ENCODE results near the gene SMAD7. TPM values are rescaled to one million over a fixed set of nuclear protein-coding genes. Genes with fewer than 3 reads are reported as not detected.

SMAD7 gene
- total RNA-seq, 1 donor from 2014 or later = 76.5 TPM

DNA sequence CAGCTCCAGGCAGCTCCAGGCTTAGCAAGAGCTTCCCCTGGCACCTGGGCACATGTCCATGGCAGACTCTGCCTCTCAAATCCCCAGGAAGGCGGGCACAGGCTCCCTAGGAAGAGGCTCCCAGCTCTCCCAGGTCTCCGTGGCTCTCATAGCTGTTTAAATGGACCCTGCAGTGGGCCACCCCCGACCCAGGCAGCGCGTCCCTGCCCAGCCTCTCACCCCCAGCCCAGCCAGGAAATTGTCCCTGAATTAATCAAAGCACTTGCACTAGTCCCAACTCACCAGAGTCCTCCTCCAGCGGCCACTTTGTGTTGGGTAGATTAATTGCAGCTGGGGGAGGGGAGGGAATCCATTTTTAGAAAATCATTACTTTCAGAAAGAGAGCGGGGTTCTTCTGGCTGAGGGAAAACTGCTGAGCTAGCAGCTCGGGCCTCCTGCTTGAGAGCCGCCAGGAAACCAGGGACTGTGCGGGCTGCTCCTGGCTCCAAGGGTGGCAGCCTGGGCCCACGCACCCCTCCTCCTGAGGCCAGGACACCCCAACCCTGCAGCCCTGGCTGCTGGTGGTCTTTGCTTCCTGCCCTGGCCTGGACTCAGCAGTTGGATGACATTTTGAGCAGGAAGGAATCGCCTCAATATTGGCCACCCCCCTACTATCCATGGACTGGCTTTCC is 36.0 kb downstream of the SMAD7 start:
- TF ChIP-seq, protein P1, sequence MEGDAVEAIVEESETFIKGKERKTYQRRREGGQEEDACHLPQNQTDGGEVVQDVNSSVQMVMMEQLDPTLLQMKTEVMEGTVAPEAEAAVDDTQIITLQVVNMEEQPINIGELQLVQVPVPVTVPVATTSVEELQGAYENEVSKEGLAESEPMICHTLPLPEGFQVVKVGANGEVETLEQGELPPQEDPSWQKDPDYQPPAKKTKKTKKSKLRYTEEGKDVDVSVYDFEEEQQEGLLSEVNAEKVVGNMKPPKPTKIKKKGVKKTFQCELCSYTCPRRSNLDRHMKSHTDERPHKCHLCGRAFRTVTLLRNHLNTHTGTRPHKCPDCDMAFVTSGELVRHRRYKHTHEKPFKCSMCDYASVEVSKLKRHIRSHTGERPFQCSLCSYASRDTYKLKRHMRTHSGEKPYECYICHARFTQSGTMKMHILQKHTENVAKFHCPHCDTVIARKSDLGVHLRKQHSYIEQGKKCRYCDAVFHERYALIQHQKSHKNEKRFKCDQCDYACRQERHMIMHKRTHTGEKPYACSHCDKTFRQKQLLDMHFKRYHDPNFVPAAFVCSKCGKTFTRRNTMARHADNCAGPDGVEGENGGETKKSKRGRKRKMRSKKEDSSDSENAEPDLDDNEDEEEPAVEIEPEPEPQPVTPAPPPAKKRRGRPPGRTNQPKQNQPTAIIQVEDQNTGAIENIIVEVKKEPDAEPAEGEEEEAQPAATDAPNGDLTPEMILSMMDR (IDR thresholded peaks at IDR 0.05) = no peak
- Histone ChIP-seq H3K4me3 (no peak overlapping the region), H3K4me1 (peaks cover 7 to 12% of the 10 kb centered on the region in 2 donors), H3K27me3 (no peaks in the 10 kb centered on the region), H3K36me3 (peaks cover 1 to 10% of the 10 kb centered on the region in 2 donors), H3K27ac (peak overlapping the region in 1 of 2 donors; percentile 63), H3K9me3 (no peaks in the 10 kb centered on the region)
- peak in 1 of 2 donors; percentile 57 for DNase-seq (ENCODE audit: low spot score in 2 of 2)
- intact Hi-C loops (cut with DNase I) = no loop called here

DNA sequence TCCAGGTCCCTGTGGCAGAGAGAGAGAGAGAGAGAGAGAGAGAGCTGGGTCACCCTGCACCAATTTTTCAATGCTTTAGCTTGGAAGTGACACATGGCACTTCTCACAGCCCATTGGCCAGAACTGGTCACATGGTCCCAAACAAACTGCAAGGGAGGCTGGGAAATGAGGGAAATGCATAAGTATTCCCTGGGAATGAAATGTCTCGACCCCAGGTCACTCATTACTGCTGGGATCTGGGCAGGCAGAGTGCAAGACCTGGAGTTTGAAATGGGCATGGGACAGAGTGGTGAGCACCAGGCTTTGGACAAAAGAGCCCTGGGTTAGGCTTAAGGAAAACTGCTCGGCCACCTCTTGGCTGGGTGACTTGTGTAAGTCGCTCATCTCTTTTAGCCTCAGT is 37.0 kb downstream of the SMAD7 start:
- TF ChIP-seq, protein P1 (IDR thresholded peaks at IDR 0.05) = no peak
- intact Hi-C loops (cut with DNase I) = no loop called here
- Histone ChIP-seq H3K36me3 (peaks cover 0 to 6% of the 10 kb centered on the region in 2 donors), H3K9me3 (no peaks in the 10 kb centered on the region), H3K4me1 (peaks cover 7 to 8% of the 10 kb centered on the region in 2 donors), H3K4me3 (no peak overlapping the region), H3K27me3 (no peaks in the 10 kb centered on the region), H3K27ac (no peak overlapping the region)
- peak in 1 of 2 donors; percentile 51 for DNase-seq (ENCODE audit: low spot score in 2 of 2)

DNA sequence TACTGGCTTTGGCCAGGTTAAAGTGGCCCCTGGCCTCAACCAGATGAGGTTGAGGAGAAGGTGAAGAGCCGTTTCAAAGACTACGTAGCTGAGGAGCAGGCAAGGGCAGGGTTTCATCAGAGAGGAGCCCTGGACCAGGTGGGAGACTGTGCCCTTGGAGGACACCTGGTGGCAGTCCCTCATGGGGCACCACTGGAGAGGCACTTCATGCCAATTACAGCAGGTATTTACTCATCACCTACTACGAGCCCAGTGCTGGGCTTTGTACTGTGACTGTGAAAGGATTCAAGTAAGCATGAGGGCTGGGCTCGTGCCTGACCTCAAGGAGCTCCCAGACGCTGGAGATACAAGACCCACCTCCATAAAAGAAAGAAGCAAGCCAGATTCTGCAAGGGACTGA is 37.6 kb downstream of the SMAD7 start:
- Histone ChIP-seq H3K27ac (no peak overlapping the region), H3K27me3 (no peaks in the 10 kb centered on the region), H3K4me3 (no peak overlapping the region), H3K36me3 (peaks cover 0 to 6% of the 10 kb centered on the region in 2 donors), H3K4me1 (peaks cover 7 to 8% of the 10 kb centered on the region in 2 donors), H3K9me3 (no peaks in the 10 kb centered on the region)
- intact Hi-C loops (cut with DNase I) = no loop called here
- TF ChIP-seq, protein P1 (IDR thresholded peaks at IDR 0.05) = no peak
- DNase-seq (ENCODE audit: low spot score in 2 of 2) = peak in 1 of 2 donors; percentile 59

DNA sequence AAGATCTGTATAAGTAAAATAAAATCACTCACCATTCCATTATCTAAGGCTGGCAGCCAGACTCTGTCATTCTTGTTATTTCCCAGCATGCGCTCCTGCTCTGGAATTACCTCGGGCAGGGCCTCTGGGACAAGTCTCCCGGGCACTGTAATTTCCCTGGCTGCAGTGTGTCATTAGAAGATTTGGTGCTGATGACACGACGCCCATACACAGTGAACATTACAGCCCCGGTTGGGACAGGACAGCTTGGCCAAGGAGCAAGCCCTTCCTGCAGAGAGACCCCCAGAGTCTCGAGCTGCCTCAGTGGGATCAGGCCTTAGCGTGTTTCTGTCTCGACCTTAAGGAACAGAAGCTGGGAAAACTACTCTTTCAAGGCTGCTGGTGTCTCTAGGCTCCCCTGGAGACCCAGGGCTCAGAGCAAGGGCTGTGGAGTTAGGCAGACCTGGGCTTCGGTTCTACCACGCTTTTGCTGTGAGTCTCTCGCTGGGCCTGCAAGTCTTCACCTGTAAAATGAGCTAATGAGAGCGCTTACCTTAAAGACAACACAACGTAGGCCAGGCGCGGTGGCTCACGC is 39.7 kb downstream of the SMAD7 start:
- no peaks in the 10 kb centered on the region for H3K36me3 ChIP-seq

DNA sequence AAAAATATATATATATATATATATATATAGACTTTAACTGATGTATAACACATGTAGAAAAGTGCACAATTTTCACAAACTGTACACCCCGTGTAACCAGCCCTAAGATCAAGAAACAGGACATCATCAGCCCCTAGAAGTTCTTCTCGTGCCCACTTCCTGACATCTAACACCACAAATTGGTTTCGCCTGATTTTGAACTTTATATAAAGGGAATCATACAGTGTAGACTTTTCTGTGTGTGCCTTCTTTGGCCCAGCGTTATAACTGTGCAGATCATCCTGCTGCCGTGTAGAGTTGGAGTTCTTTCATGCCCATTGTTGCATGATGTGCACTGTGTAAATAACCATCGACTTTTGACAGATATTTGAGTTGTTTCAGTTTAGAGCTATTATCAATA is 41.0 kb downstream of the SMAD7 start:
- DNase-seq (ENCODE audit: low spot score in 2 of 2) = no peak
- no peaks in the 10 kb centered on the region for H3K36me3 ChIP-seq
- intact Hi-C loops (cut with DNase I) = no loop called here
- H3K27ac ChIP-seq = no peak overlapping the region
- H3K4me1 ChIP-seq = peaks cover 2 to 4% of the 10 kb centered on the region in 2 donors
- no peaks in the 10 kb centered on the region for H3K9me3 ChIP-seq
- TF ChIP-seq, protein P1 (IDR thresholded peaks at IDR 0.05) = no peak
- H3K27me3 ChIP-seq = no peaks in the 10 kb centered on the region
- no peak overlapping the region for H3K4me3 ChIP-seq

More for the DNA sequence above, 39.7 kb downstream of the SMAD7 start:
- no peak for DNase-seq (ENCODE audit: low spot score in 2 of 2)
- H3K27ac ChIP-seq = peak overlapping the region in 1 of 2 donors; percentile 18
- intact Hi-C loops (cut with DNase I) = no loop called here
- peaks cover 7 to 8% of the 10 kb centered on the region in 2 donors for H3K4me1 ChIP-seq
- no peaks in the 10 kb centered on the region for H3K27me3 ChIP-seq
- no peak overlapping the region for H3K4me3 ChIP-seq
- TF ChIP-seq, protein P1 (IDR thresholded peaks at IDR 0.05) = no peak
- no peaks in the 10 kb centered on the region for H3K9me3 ChIP-seq

Measured in ascending aorta (tissue), 2 donors.